HG03575 (cell line): ENCODE data around the gene EXOC4.

Source experiments
- ATAC-seq: cut with Tn5 transposase; IDR thresholded peaks from one replicate; pipeline ENCODE4 v1.9.1; 2021; ENCODE audit not compliant: unreplicated experiment, insufficient number of reproducible peaks, low FRiP score; ENCODE audit errors: extremely low read depth

Gene EXOC4

DNA sequence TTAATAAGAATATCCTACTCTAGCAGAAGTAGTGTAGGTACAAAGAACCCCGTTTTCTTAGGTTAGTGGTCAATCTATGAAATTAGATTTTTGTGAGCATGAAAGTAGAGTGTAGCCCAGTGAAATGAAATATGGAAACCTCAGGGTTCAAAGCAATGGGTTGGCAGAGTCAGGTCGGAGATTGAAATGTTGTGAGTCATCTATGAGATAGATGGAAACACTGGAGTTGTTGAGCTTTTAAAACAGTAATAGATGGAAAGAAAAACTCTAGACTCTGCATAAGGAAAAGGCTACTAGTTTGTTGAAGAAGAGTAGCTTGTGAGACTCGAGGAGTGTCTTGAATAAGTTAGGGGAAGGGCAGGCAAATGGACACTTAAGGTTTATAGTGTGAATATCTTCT lies 251.9 kb downstream of the EXOC4 start:
- ATAC-seq = no peak

DNA sequence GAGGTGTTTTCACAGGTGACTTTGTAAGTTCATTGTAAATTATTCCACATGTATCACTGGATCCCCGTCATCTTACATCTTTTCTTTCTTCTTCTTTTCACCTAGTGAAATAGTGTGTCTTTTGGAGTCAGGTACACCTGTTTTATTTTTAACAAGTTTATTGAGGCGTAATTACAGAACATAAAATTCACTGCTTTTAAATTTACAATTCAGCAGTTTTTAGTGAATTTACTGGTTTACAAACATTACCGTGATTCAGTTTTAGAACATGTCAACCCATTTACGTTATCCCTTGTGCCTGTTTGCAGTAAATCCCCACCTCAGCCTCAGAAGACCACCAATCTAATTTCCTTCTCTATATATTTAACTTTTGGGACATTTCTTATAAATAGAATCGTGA lies 256.9 kb downstream of the EXOC4 start:
- ATAC-seq = no peak

DNA sequence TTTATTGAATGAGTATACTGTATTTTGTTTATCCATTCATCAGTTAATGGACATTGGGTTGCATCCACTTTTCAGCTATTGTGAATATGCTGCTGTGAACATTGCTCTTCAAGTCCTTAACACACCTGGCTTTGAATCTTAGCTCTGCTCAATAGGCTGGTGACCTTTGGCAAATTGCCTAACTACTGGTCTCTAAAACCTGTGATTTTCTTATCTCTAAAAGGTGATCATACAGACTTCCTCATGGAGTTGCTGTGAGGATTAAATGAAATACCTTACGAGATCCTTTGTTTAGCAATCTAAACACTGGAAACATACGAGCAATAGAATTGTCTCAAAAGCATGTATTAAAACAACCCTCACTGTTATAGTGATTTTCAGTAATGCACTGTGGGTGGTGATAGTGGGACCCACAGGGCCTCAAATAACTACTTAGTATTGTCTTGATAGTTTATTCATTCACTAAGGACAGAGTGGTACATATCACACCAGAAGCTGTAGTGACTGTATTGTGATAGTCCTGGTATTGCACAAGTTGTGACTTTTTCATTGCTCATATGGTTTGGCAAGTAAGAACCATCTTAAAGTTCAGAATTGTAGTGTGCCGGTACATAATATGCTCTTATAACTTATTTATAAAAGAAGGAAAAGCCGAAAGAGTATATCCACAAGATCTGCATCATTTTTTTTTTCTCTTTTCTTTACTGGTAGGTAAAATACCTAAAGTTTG lies 257.6 kb downstream of the EXOC4 start:
- ATAC-seq = no peak

DNA sequence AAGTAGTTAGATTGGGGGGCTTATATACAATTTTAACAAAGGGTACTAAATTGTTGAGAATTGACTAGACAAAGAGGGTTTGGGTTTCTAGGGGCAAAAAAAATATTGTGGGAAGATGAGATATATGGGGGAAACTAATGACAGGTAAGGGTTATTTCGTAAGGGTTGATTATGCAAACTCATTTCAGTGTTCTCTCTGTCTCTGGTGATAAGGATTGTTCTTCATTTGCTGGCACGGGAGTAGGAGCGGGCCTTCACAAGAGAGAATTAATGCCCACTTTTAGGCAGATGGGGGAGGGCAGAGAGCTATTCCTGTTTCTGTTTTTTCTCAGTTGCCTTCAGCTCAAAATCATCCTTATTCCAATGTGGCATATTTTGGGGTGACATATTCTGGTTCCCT lies 258.4 kb downstream of the EXOC4 start:
- ATAC-seq = no peak

DNA sequence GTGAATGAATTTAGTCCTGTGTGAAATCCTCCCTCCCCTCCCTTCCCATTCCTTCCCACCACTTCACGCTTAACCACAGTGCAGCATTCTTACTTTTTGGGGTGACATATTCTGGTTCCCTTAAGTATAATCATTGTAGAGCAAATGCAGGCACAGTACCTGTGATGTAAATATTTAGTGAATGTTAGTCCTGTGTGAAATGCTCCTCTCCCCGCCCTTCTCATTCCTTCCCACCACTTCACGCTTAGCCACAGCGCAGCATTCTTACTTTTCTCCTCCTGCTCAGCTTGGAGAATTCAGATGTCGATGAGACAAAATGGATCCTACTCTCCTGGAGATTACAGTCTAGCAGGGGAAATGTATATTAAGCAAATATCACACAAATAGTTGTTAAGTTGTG lies 258.8 kb downstream of the EXOC4 start:
- no peak for ATAC-seq

DNA sequence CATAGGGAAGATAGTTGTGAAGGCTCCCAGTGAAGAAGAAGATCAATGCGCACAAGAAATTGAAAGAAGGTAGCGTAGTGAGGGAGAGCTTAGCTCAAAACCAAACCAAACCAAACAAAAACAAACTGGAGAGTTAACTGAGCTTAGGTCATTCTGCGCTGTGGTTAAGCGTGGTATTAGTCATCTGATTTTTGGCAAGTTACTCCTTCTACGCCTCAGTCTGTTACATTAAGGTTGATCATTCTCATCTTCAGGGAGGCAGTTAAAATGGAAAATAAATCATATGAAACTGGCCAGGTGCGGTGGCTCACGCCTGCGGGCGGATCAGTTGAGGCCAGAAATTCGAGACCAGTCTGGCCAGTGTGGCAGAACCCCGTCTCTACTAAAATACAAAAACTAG lies 259.7 kb downstream of the EXOC4 start:
- ATAC-seq = no peak

DNA sequence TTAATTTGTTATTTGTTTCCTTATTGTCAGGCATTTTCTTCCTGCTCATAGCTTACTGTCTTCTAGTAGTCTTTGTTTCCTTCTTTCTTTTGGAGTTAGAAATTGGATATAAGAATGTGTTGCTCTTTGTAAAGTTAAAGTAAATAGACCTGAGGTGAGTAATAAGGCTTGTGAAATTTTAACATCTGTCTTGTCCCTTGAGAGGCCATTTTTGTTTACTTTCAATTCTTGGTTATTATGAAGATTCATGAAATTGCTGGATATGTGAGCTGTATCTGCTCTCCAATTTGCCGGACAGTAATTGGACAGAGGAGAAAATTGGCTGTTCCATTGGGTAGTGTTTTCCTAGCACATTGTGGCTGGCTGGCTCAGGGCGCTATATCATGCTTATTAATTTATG lies 260.7 kb downstream of the EXOC4 start:
- ATAC-seq = no peak

DNA sequence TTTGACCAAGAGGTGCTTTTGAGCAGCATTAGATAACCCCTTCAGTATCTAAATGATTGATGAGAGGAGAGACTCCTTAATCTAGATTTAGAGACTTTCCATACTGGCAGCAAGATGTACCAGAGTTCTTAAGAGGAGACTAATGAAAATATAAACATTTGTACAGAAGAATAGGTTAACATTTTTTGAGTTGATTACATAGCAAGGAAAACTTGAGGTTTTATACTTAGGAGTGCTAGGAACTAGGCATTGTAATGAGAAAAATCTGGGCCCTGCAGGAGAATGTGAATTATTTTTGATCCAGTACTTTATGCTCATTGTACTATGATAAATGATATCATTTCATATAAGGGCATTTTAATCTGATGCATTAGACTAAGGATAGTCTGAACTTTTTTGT lies 261.7 kb downstream of the EXOC4 start:
- no peak for ATAC-seq

DNA sequence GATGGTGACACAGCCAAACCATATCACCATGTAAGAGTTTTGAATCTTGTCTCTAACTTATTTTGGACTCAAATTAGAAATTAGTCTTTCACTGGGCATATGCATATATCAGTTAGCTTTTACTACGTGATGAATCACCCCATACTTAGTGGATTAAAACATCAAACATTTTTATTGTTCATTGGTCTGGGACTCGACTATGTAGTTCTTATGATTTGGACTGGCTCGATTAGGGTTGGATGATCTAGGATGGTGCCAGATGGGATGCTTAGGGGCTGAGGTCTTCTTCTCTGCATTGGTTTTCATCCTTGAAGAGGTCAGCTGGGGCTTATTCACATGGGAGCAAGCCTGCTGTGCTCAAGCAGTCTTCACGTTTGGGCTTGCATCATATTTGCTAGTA lies 264.9 kb downstream of the EXOC4 start:
- ATAC-seq = no peak

DNA sequence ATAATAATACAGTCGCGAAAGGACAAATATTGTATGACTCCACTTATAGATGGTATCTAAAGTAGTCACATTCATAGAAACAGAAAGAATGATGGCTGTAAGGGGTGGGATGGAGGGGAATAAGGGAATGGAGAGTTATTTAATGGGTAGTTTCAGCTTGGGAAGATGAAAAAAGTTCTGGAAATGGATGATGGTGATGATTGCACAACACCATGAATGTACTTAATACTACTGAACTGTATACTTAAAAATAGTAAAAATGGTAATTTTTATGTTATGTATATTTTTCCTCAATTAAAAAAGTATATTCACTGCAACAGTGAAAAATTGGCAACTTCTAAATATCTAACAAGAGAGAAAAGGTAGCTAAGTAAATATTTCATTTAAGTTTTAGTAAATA lies 265.8 kb downstream of the EXOC4 start:
- ATAC-seq = no peak

DNA sequence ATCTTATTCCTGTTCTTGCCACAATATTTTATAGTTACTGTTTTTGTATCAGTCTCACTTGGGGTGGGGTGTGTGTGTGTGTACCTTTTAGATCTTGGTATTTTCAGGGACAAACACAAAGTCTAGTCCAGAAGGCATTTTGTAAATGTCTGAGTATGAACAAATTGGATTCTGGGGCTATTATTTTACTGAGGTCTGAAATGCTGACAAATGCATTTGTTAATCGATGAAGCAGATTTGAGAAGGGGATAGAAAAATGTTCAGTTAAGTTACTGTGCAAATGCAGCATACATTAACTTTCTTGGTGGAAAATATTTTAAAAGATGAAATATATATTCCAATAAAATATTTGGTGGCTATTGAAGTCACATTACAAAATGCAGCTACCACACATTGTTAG lies 267.4 kb downstream of the EXOC4 start:
- ATAC-seq = no peak

DNA sequence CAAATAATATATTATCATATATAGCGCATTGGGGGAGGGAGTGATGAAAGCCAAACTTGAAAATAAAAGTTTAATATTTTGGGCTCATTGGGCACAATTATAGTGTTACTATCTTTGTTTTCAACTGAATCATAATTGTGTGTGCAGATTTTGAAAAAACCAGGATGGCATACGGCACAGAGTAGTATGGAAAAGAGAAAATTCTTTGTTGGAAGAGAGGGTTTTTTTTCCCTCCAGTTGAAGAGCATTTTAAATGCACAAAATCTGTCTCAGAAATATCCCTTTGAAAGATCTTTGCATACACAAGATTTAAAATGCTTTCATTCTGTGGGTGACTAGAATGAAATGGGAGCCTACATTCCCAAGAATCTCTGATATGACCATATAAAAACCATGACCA lies 269.6 kb downstream of the EXOC4 start:
- no peak for ATAC-seq

DNA sequence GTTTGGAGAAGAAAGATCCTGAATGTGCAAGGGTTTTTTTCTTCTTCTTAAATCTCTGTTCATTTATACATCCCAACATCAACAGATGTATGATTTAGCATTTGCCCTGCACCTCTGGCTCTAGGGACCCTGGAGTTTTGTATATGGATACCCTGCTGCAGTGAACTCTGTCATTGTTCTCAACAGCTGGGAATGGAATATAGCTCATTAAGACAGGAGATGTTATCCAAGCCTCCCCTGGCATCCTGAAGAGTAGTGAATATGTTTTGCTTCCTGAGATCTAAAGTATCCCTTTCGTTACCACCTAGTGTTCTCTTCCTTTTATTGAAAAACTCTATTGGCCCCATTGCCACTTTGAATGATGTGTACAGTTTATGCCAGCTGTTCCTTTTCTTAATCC lies 275.9 kb downstream of the EXOC4 start:
- ATAC-seq = no peak

DNA sequence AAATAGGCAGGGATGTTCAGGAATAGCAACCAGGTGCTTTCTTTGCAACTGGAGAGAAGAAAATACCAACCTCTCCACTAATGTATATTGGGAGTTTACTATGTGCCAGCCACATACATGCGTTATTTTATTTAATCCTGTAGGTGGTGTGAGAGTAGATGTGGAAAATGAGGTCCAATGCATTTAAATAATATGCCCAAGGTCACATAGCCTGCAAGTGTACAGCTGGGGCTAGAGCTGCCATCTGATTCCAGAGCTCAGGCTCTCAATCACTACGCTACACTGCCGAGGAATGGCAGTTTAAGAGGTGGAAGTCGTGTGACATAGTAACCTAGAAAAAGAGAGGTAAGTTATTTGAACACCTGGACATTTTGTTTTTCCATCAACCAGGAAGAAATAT lies 277.0 kb downstream of the EXOC4 start:
- no peak for ATAC-seq

DNA sequence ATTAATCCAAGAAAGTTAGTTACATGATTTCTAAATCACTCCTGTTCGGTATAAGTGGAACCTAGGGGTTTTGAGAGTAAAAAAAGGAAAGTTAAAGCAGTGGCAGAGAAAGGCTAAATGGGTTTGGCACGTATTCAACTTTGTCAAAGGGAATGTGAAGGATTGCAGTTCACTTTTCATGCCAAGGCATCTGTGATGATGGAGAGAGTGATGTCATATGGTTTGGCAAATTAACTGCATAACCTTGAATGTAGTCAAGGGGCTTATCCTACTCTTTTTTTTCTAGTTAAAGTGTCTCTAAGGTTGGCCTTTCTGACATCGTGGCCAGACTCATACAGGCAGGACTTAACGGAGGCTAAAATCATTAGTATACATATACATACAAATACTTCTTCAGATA lies 277.8 kb downstream of the EXOC4 start:
- ATAC-seq = no peak

DNA sequence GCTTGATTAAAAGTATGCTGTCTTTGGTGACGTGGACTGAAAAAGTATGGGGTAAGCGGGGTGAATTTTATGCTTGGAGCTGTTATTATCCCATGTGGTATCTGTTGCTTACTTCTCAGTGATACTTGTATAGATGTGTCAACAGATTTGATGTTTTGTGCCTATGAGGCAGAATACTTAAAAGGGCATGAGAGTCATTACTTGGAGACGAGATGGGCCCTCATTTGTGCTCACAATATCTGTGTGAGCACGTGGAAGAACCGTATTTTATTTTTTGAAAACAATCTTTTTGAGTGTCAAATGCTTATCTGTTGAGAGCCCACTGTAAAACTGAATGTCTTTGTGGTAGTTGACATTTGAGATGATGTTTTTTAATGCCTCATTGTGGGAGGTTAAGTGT lies 281.9 kb downstream of the EXOC4 start:
- ATAC-seq = no peak

DNA sequence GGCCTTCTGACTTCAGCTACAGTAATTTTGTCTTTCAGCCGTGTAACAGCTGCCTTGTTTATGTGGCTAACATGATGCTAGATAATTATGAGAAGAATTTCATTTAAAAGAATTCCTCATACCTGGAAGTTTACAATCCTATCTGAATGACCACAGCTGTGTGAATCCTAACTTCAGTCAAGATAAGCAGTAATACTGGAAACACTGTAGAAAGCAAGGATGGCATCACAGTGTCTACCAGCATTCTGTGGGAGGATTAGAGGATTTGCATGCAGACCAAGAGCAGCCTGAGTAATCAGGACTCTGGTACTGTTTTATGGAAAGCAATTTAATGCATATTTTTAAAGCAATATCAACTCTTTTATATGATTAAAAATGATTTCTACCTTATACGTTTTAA lies 282.4 kb downstream of the EXOC4 start:
- ATAC-seq = no peak

DNA sequence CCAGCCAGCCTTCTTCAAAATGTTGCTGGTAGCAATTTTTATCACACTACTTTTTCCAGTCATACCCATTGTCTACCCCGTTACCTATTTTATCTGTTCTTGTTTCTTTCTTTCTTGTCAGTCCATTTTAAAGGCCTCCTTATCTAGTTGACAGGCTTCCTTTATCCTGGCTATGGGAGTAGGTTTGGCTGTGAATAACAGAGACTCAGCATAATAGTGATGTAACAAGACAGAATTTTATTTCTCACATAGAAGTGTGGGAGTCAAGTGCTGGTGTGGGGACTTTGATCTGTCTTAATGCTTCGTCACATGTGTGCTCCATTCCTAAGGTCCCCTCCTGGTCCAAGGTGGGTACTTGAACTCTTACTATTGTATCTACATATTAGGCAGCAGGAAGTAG lies 283.6 kb downstream of the EXOC4 start:
- ATAC-seq = no peak

DNA sequence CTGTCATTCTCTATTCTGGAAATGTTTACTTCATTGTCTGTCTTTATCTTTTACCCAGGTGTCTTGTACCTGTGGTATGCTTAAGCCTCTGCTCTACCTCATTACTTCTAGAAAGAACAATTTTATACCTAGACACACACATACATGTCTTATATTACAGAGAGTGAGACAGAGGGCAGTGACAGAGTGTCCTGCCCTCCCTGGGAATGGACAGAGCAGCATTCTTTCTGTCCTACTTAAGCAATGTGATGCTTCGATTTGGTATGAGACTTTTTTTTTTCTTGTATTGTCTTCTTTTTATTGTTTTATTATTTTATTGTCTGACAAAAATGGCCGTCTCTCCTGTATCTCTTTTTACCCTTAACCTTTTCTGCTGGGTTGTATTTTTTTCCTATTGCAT lies 286.1 kb downstream of the EXOC4 start:
- no peak for ATAC-seq

DNA sequence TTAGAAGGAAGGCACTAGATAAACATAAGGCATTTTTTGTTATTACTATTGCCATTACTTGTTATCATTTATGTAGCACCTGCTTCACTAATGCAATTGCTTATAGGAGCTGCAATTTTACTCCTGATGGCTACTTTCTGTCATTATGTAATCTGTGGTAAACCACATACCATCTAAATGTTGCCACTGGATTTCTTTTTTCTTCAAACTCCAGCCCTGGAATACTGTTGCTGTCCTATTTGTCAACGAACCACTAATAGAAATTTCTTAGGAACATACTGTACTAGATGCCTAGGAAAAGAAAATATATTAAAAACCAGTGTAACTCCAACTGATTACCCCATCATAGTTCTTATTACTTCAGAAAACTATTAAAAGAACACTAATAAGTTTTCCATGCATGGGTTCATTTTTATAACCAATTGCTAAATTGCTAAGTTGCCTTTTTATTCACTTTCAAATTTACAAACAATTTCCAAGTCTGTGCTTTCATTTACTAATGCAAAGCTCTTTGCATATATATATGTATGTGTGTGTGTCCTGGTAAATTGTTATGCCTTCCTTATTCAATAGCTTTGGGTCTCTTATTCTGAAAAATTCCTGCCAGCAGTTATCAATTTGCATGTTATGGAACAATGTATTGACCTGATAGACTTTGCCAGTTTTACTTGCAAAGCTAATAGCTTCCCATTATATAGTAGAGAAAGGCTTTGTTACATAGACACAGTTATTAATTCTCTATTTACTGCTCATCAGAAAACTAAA lies 287.4 kb downstream of the EXOC4 start:
- no peak for ATAC-seq
